Muscle of leg (tissue), 11 donors: ENCODE results near the gene MAPK8. TPM values are rescaled to one million over a fixed set of nuclear protein-coding genes. Genes with fewer than 3 reads are reported as not detected.
A peak's percentile ranks its signal among the peaks of the same experiment; 100 is the strongest.

Source experiments
- DNase-seq: peaks from one replicate; pipeline ENCODE4 v3.0.0; 2013
- H3K27ac ChIP-seq: one replicate; pipeline ENCODE4 v1.5.1; 2013; ENCODE audit warnings: mild to moderate bottlenecking, low read length, control low read depth
- H3K27me3 ChIP-seq: one replicate; pipeline ENCODE4 v1.6.1; 2013; ENCODE audit warnings: low read length; ENCODE audit not compliant: control insufficient read depth, insufficient read depth
- H3K36me3 ChIP-seq: one replicate; pipeline ENCODE4 v1.6.1; 2013; ENCODE audit warnings: low read length; ENCODE audit not compliant: control insufficient read depth, insufficient read depth
- H3K4me1 ChIP-seq: one replicate; pipeline ENCODE4 v1.6.1; 2013; ENCODE audit warnings: low read length; ENCODE audit not compliant: control insufficient read depth, insufficient read depth
- H3K4me3 ChIP-seq: one replicate; pipeline ENCODE4 v1.5.1; 2013; ENCODE audit warnings: low read length, control low read depth
- H3K9me3 ChIP-seq: replicated peaks from 2 replicates; pipeline ENCODE4 v1.6.1; 2013; ENCODE audit warnings: low read depth, low read length; ENCODE audit not compliant: control insufficient read depth
- WGBS: methylation state at CpG from one replicate; pipeline ENCODE4 v1.1.5; 2013; ENCODE audit warnings: missing lambda C conversion rate; ENCODE audit not compliant: insufficient coverage; 5-methylcytosine and 5-hydroxymethylcytosine counted together
- polyA plus RNA-seq, 8 donors: library from polyadenylated mRNA; unstranded; fragments of 120-200 nt; gene quantifications; one replicate each; pipeline versions ENCODE4 v1.2.1 to v1.2.3, GENCODE V29; 2013; ENCODE audit warnings: inconsistent platforms in 1 of 8, low replicate concordance in 1 of 8; ENCODE audit not compliant: insufficient read length in 8 of 8, insufficient read depth in 1 of 8
- total RNA-seq: library from RNA; stranded (reverse); fragments of 120-200 nt; gene quantifications from one replicate; pipeline ENCODE4 v1.2.4, GENCODE V29; 2013

The MAPK8 gene
- total and polyA plus RNA-seq, 9 donors = 26.0 to 45.5 (median 32.2) TPM

- peak; percentile 73 for DNase-seq
- 11% methylated on average over 5 of the region's 9 CpGs for WGBS
- peaks cover 27% of the 10 kb centered on the region for H3K4me1 ChIP-seq
- H3K27ac ChIP-seq = no peak overlapping the region
- H3K27me3 ChIP-seq = no peaks in the 10 kb centered on the region
- no peaks in the 10 kb centered on the region for H3K9me3 ChIP-seq
- no peak overlapping the region for H3K4me3 ChIP-seq
- no peaks in the 10 kb centered on the region for H3K36me3 ChIP-seq
These were observed 149.9 kb downstream of the MAPK8 start for GRCh38 chr10:48456361-48456804.

GRCh38 chr10:48456808-48457761 lies 150.6 kb downstream of the MAPK8 start:
- Histone ChIP-seq H3K27me3 (no peaks in the 10 kb centered on the region), H3K4me1 (peaks cover 27% of the 10 kb centered on the region), H3K9me3 (no peaks in the 10 kb centered on the region), H3K36me3 (no peaks in the 10 kb centered on the region), H3K4me3 (no peak overlapping the region), H3K27ac (no peak overlapping the region)
- WGBS = 64% methylated on average over 16 of the region's 24 CpGs
- DNase-seq = no peak

GRCh38 chr10:48457949-48458661 lies 151.6 kb downstream of the MAPK8 start:
- no peak for DNase-seq
- H3K36me3 ChIP-seq = no peaks in the 10 kb centered on the region
- peaks cover 27% of the 10 kb centered on the region for H3K4me1 ChIP-seq
- H3K27me3 ChIP-seq = no peaks in the 10 kb centered on the region
- no peaks in the 10 kb centered on the region for H3K9me3 ChIP-seq
- no peak overlapping the region for H3K27ac ChIP-seq
- 66% methylated on average over 5 of the region's 5 CpGs for WGBS
- H3K4me3 ChIP-seq = no peak overlapping the region

GRCh38 chr10:48458662-48459048 lies 152.2 kb downstream of the MAPK8 start:
- no peak for DNase-seq
- Histone ChIP-seq H3K4me3 (no peak overlapping the region), H3K27ac (no peak overlapping the region), H3K4me1 (peaks cover 31% of the 10 kb centered on the region), H3K36me3 (no peaks in the 10 kb centered on the region), H3K27me3 (no peaks in the 10 kb centered on the region), H3K9me3 (no peaks in the 10 kb centered on the region)
- 62% methylated on average over 6 of the region's 6 CpGs for WGBS

GRCh38 chr10:48459270-48460150 lies 153.0 kb downstream of the MAPK8 start:
- H3K36me3 ChIP-seq = no peaks in the 10 kb centered on the region
- no peak for DNase-seq
- no peak overlapping the region for H3K4me3 ChIP-seq
- H3K4me1 ChIP-seq = peaks cover 34% of the 10 kb centered on the region
- WGBS = 76% methylated on average over 14 of the region's 23 CpGs
- no peaks in the 10 kb centered on the region for H3K9me3 ChIP-seq
- peaks cover under 1% of the 10 kb centered on the region for H3K27me3 ChIP-seq
- no peak overlapping the region for H3K27ac ChIP-seq

GRCh38 chr10:48460182-48460581 lies 153.7 kb downstream of the MAPK8 start:
- no peak for DNase-seq
- H3K4me1 ChIP-seq = peaks cover 35% of the 10 kb centered on the region
- H3K36me3 ChIP-seq = no peaks in the 10 kb centered on the region
- H3K27me3 ChIP-seq = peaks cover 8% of the 10 kb centered on the region
- H3K27ac ChIP-seq = no peak overlapping the region
- 90% methylated on average over 1 of the region's 2 CpGs for WGBS
- H3K9me3 ChIP-seq = no peaks in the 10 kb centered on the region
- H3K4me3 ChIP-seq = no peak overlapping the region

GRCh38 chr10:48461623-48462481 lies 155.4 kb downstream of the MAPK8 start:
- no peak overlapping the region for H3K27ac ChIP-seq
- H3K27me3 ChIP-seq = peaks cover 21% of the 10 kb centered on the region
- no peaks in the 10 kb centered on the region for H3K36me3 ChIP-seq
- H3K9me3 ChIP-seq = no peaks in the 10 kb centered on the region
- 86% methylated on average over 5 of the region's 12 CpGs for WGBS
- H3K4me3 ChIP-seq = no peak overlapping the region
- peaks cover 31% of the 10 kb centered on the region for H3K4me1 ChIP-seq
- no peak for DNase-seq

GRCh38 chr10:48462482-48463020 lies 156.1 kb downstream of the MAPK8 start:
- no peak for DNase-seq
- WGBS = 75% methylated on average over 5 of the region's 5 CpGs
- no peaks in the 10 kb centered on the region for H3K36me3 ChIP-seq
- no peaks in the 10 kb centered on the region for H3K9me3 ChIP-seq
- H3K27ac ChIP-seq = no peak overlapping the region
- H3K27me3 ChIP-seq = peaks cover 25% of the 10 kb centered on the region
- H3K4me1 ChIP-seq = peaks cover 30% of the 10 kb centered on the region
- no peak overlapping the region for H3K4me3 ChIP-seq
